Lower leg skin (tissue), 4 donors: ENCODE results near the gene MAP1S. TPM values are rescaled to one million over a fixed set of nuclear protein-coding genes. Genes with fewer than 3 reads are reported as not detected.

Source experiments
- DNase-seq, 2 donors: peaks; one replicate each; pipeline ENCODE4 v3.0.0-alpha.2; 2019; ENCODE audit warnings: low spot score in 2 of 2
- H3K4me3 ChIP-seq: fragments of 200-600 bp; sonication (generic); 2 replicates; pipeline ENCODE4 v1.5.1; 2017; ENCODE audit warnings: mild to moderate bottlenecking, low read depth; ENCODE audit not compliant: poor library complexity, severe bottlenecking
- POLR2A ChIP-seq, 2 donors: fragments of 450-650 bp; IDR thresholded peaks; one replicate each; pipeline ENCODE4 v1.6.1; 2016 to 2017; ENCODE audit warnings: antibody characterized with exemption in 2 of 2, mild to moderate bottlenecking in 1 of 2, moderate library complexity in 1 of 2
- WGBS, 2 donors: methylation state at CpG; one replicate each; pipeline ENCODE4 v1.1.5; 2018; 5-methylcytosine and 5-hydroxymethylcytosine counted together
- intact Hi-C: fragments of 100-400 bp; cut with DNase I; formaldehyde crosslinking; loops from one replicate; pipeline ENCODE4 v1.15.0; 2023; ENCODE audit warnings: low total_unique reads
- total RNA-seq, 4 donors: library from RNA; depleted of rRNA; stranded (reverse); fragments of >200 nt; gene quantifications; one replicate each; pipeline ENCODE4 v1.1.0, GENCODE V29; 2016
- TF ChIP-seq, protein P1 (sequence below), 3 donors: fragments of 450-650 bp; IDR thresholded peaks; one replicate each; pipeline ENCODE4 v1.5.1; 2016; ENCODE audit warnings: antibody characterized with exemption in 3 of 3, mild to moderate bottlenecking in 3 of 3, moderate library complexity in 2 of 3

Gene MAP1S
- total RNA-seq, 4 donors from 2014 or later = 10.8 to 32.7 (median 24.5) TPM

DNA sequence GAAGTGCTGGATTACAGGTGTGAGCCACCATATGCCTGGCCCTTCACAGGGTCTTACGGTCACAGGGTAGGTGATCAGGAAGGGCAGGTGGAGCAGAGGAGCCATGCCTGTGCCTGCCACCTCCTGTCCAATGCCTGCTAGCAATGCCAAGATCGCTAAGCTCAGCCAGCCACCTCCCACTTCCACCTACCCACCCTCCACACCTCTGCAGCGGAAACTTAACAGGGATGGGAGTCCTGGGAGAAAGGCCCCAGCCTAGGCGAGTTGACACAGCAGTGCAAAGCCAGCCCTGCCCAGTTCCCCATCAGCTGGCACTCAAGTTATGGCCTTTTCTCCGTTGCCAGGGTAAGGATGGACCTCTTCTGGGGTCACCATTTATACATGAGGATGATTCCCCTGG is 16.1 kb downstream of the MAP1S start:
- intact Hi-C loops = no loop called here
- 77% methylated on average over 5 of the region's 5 CpGs for WGBS, 2 donors
- no peak for DNase-seq

GRCh38 chr19:17737690-17738153 is 18.4 kb downstream of the MAP1S start:
- TF ChIP-seq POLR2A (IDR thresholded peaks at IDR 0.05) = no peak
- TF ChIP-seq, protein P1, sequence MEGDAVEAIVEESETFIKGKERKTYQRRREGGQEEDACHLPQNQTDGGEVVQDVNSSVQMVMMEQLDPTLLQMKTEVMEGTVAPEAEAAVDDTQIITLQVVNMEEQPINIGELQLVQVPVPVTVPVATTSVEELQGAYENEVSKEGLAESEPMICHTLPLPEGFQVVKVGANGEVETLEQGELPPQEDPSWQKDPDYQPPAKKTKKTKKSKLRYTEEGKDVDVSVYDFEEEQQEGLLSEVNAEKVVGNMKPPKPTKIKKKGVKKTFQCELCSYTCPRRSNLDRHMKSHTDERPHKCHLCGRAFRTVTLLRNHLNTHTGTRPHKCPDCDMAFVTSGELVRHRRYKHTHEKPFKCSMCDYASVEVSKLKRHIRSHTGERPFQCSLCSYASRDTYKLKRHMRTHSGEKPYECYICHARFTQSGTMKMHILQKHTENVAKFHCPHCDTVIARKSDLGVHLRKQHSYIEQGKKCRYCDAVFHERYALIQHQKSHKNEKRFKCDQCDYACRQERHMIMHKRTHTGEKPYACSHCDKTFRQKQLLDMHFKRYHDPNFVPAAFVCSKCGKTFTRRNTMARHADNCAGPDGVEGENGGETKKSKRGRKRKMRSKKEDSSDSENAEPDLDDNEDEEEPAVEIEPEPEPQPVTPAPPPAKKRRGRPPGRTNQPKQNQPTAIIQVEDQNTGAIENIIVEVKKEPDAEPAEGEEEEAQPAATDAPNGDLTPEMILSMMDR (IDR thresholded peaks at IDR 0.05) = no peak
- H3K4me3 ChIP-seq = no peak overlapping the region
- DNase-seq = no peak
- intact Hi-C loops = no loop called here
- 71 to 78% methylated on average over 7 of the region's 7 CpGs for WGBS, 2 donors

More for the DNA sequence above, 16.1 kb downstream of the MAP1S start:
- TF ChIP-seq POLR2A (IDR thresholded peaks at IDR 0.05) = no peak
- TF ChIP-seq, protein P1 (IDR thresholded peaks at IDR 0.05) = no peak
- no peak overlapping the region for H3K4me3 ChIP-seq

DNA sequence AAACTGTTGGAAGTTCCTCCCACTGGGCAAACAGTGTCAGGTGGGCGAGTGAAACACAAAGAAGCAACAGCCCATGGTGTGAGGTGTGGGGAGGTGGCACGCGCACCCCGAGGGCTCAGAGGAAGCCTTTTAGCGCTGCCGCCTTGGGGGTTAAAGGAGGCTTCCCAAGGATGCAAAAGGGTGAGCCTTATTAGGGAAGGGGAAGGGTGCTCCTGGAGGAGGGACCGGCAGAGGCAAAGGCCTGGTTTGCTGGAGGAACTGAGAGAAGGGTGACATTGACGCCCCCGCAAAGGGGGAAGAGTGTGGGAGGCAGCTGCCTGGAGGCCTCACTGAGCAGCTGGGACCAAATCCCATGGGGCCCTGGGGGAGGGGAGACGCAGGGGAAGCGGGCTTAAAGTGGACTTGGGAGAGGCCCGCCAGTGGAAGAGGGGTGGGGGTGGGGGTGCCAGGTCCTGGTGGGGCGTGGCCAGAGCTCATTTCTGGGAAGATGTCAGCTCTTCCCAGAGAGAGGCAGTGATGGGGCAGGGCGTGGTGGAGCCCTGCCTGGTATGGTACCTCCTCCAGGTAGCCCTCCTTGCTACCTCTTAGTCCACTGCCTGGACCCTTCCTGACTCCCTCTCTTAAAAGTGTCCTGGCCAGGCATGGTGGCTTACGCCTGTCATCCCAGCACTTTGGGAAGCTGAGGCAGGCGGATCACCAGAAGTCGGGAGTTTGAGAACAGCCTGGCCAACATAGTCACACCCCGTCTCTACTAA is 20.0 kb downstream of the MAP1S start:
- intact Hi-C loops = no loop called here
- no peak for DNase-seq
- WGBS, 2 donors = 72% methylated on average over 18 of the region's 18 CpGs
- TF ChIP-seq POLR2A (IDR thresholded peaks at IDR 0.05) = no peak
- TF ChIP-seq, protein P1 (IDR thresholded peaks at IDR 0.05) = no peak
- no peak overlapping the region for H3K4me3 ChIP-seq

DNA sequence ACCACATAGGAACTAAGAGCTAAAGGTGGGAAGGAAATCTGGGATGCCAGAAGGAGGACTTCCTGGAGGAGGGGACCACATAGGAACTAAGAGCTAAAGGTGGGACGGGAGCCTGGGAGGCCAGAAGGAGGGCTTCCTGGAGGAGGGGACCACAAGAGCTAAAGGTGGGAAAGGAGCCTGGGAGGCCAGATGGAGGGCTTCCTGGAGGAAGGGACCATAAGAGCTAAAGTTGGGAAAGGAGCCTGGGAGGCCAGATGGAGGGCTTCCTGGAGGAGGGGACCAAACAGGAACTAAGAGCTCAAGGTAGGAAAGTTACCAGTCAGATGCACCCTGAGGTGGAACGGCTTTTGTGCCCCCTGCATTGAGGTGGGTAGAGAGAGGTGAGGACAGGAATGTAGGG is 22.2 kb downstream of the MAP1S start:
- WGBS, 2 donors = 93 to 94% methylated on average over 2 of the region's 2 CpGs
- no peak overlapping the region for H3K4me3 ChIP-seq
- intact Hi-C loops = no loop called here
- no peak for DNase-seq
- no peak for TF ChIP-seq POLR2A (IDR thresholded peaks at IDR 0.05)
- TF ChIP-seq, protein P1 (IDR thresholded peaks at IDR 0.05) = no peak

DNA sequence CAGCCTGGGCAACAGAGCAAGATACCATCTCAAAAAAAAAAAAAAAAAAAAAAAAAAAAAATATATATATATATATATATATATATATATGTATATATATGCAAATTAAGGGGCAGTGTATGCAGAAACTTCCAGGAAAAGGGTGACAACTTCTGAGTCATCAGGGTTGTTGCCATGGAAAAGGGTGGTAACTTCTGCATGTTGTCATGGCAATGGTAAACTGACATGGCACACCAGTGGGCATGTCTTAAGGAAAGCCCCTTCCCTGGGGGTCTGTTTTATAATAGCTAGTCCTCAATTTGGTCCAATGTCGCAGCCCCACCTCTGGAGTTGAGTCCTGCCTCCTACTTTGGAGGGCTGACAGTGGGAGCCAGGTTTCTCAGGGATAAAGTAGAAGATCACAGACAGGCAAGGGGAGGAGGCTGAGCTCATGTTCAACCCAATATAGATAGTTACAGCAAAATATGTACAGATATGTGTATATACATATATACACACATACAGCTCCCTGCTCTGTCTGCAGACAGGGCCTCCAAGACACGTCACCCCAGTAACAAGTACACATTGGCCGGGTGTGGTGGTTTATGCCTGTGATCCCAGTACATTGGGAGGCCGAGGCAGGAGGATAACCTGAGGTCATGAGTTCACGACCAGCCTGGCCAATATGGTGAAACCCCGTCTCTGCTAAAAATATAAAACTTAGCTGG is 24.7 kb downstream of the MAP1S start:
- TF ChIP-seq, protein P1 (IDR thresholded peaks at IDR 0.05) = no peak
- TF ChIP-seq POLR2A (IDR thresholded peaks at IDR 0.05) = no peak
- H3K4me3 ChIP-seq = no peak overlapping the region
- DNase-seq = no peak
- intact Hi-C loops = no loop called here
- 61 to 68% methylated on average over 6 of the region's 6 CpGs for WGBS, 2 donors
